Progenitor cell of endocrine pancreas (in vitro differentiated cells): ENCODE results near the gene TMEM101. TPM values are rescaled to one million over a fixed set of nuclear protein-coding genes. Genes with fewer than 3 reads are reported as not detected.
"Not testable (repeated sequence)": the region's sequence is repeated elsewhere in the genome, so short reads cannot be mapped to it uniquely, and the experiment has no call there.

Experiments used
- DNase-seq: peaks from one replicate; pipeline ENCODE4 v3.0.0; 2021; ENCODE audit warnings: low spot score; ENCODE audit not compliant: unreplicated experiment
- H3K27ac Mint-ChIP-seq: 2 replicates; pipeline ENCODE4 v1.8.0; 2021; ENCODE audit warnings: mild to moderate bottlenecking, moderate library complexity, mixed read lengths
- H3K27me3 Mint-ChIP-seq: 2 replicates; pipeline ENCODE4 v1.8.0; 2021; ENCODE audit warnings: mixed read lengths
- H3K36me3 Mint-ChIP-seq: 2 replicates; pipeline ENCODE4 v1.8.0; 2022; ENCODE audit warnings: mixed read lengths; ENCODE audit not compliant: insufficient read depth
- H3K4me1 Mint-ChIP-seq: 2 replicates; pipeline ENCODE4 v1.8.0; 2021; ENCODE audit warnings: low read depth, mixed read lengths
- H3K4me3 Mint-ChIP-seq: 2 replicates; pipeline ENCODE4 v1.8.0; 2021; ENCODE audit warnings: low read depth, mild to moderate bottlenecking, moderate library complexity, mixed read lengths
- H3K9me3 Mint-ChIP-seq: 2 replicates; pipeline ENCODE4 v1.8.0; 2021; ENCODE audit warnings: low read depth, mixed read lengths
- CTCF ChIP-seq: fragments of 200-600 bp; sonication (generic); IDR thresholded peaks from one replicate; pipeline ENCODE4 v1.5.0; 2021; ENCODE audit warnings: antibody characterized with exemption, mild to moderate bottlenecking; ENCODE audit not compliant: unreplicated experiment
- total RNA-seq: library from RNA; stranded (reverse); gene quantifications from 2 replicates; pipeline ENCODE4 v1.2.1, GENCODE V29; 2021

TMEM101 gene
- total RNA-seq, 1 donor from 2014 or later = 27.5 TPM

- DNase-seq = no peak
- no peaks in the 10 kb centered on the region for H3K4me1 Mint-ChIP-seq
- TF ChIP-seq CTCF = no peak
- no peaks in the 10 kb centered on the region for H3K9me3 Mint-ChIP-seq
- peaks cover 50% of the 10 kb centered on the region for H3K27me3 Mint-ChIP-seq
- H3K4me3 Mint-ChIP-seq = no peak overlapping the region
- no peaks in the 10 kb centered on the region for H3K36me3 Mint-ChIP-seq
- no peak overlapping the region for H3K27ac Mint-ChIP-seq
Observed at GRCh38 chr17:43966276-43966675, 48.5 kb downstream of the TMEM101 start.

- H3K4me3 Mint-ChIP-seq = no peak overlapping the region
- peaks cover 42% of the 10 kb centered on the region for H3K27me3 Mint-ChIP-seq
Observed at GRCh38 chr17:43962479-43962878, 52.3 kb downstream of the TMEM101 start.

GRCh38 chr17:43961954-43962353 lies 52.8 kb downstream of the TMEM101 start:
- TF ChIP-seq CTCF = no peak
- Mint-ChIP-seq H3K36me3 (no peaks in the 10 kb centered on the region), H3K27ac (no peak overlapping the region), H3K4me1 (no peaks in the 10 kb centered on the region), H3K9me3 (no peaks in the 10 kb centered on the region), H3K4me3 (no peak overlapping the region), H3K27me3 (peaks cover 38% of the 10 kb centered on the region)
- DNase-seq = no peak

More at GRCh38 chr17:43962479-43962878, 52.3 kb downstream of the TMEM101 start:
- DNase-seq = no peak
- Mint-ChIP-seq H3K27ac (no peak overlapping the region), H3K4me1 (no peaks in the 10 kb centered on the region), H3K36me3 (no peaks in the 10 kb centered on the region), H3K9me3 (no peaks in the 10 kb centered on the region)
- TF ChIP-seq CTCF = no peak

GRCh38 chr17:43961292-43961691 lies 53.5 kb downstream of the TMEM101 start:
- H3K27ac Mint-ChIP-seq, H3K36me3 Mint-ChIP-seq, H3K4me1 Mint-ChIP-seq, H3K4me3 Mint-ChIP-seq, H3K9me3 Mint-ChIP-seq, DNase-seq: not testable (repeated sequence)
- peaks cover 37% of the 10 kb centered on the region for H3K27me3 Mint-ChIP-seq

Other genes starting within 250 kb of the TMEM101 start
- 58.0 and 58.3 TPM in 2 replicates for gene DUSP3, start 236.0 kb downstream of the TMEM101 start, total RNA-seq
- 0.07 TPM in 1 of 2 replicates, not detected in the other for gene CFAP97D1, start 234.5 kb downstream of the TMEM101 start, total RNA-seq
- 12.6 and 13.2 TPM in 2 replicates for gene MPP3, start 181.8 kb downstream of the TMEM101 start, total RNA-seq
- gene CD300LG, start 167.8 kb downstream of the TMEM101 start, total RNA-seq = not detected in 2 replicates
- 5.4 and 6.4 TPM in 2 replicates for gene MPP2, start 107.4 kb downstream of the TMEM101 start, total RNA-seq
- gene PPY, start 72.5 kb downstream of the TMEM101 start, total RNA-seq = 0.78 TPM in 1 of 2 replicates, not detected in the other
- gene PYY, start 61.0 kb downstream of the TMEM101 start, total RNA-seq = 0.84 and 1.1 TPM in 2 replicates
- gene NAGS, start 10.3 kb downstream of the TMEM101 start, total RNA-seq = 0.69 and 0.89 TPM in 2 replicates
- 54.1 and 55.4 TPM in 2 replicates for gene LSM12, start 51.7 kb upstream of the TMEM101 start, total RNA-seq
- 57.3 and 58.7 TPM in 2 replicates for gene G6PC3, start 55.8 kb upstream of the TMEM101 start, total RNA-seq
- gene HDAC5, start 108.7 kb upstream of the TMEM101 start, total RNA-seq = 39.0 and 41.3 TPM in 2 replicates
- 10.1 and 12.8 TPM in 2 replicates for gene HROB, start 127.0 kb upstream of the TMEM101 start, total RNA-seq
- gene ASB16, start 155.7 kb upstream of the TMEM101 start, total RNA-seq = 0.49 and 0.89 TPM in 2 replicates
- 48.5 and 50.3 TPM in 2 replicates for gene TMUB2, start 172.0 kb upstream of the TMEM101 start, total RNA-seq
- gene ATXN7L3, start 184.9 kb upstream of the TMEM101 start, total RNA-seq = 117 and 135 TPM in 2 replicates
- 94.2 and 100 TPM in 2 replicates for gene UBTF, start 204.7 kb upstream of the TMEM101 start, total RNA-seq